LNCAP (cell line): ENCODE measurements around the gene TLE2.

Experiments
- CTCF ChIP-seq: fragments of 450-650 bp; IDR thresholded peaks from 2 replicates; pipeline ENCODE4 v1.5.1; 2017; ENCODE audit warnings: mild to moderate bottlenecking

The TLE2 gene

GRCh38 chr19:3028305-3029064 is 595 bp downstream of the TLE2 start:
- no peak for TF ChIP-seq CTCF

- TF ChIP-seq CTCF, result no peak
Observed at GRCh38 chr19:3027981-3028304, 1.1 kb downstream of the TLE2 start.

- no peak for TF ChIP-seq CTCF
Observed at GRCh38 chr19:3027292-3027691, 1.8 kb downstream of the TLE2 start.

GRCh38 chr19:3026768-3027167 is 2.3 kb downstream of the TLE2 start:
- TF ChIP-seq CTCF, result no peak

- TF ChIP-seq CTCF, result no peak
Observed at GRCh38 chr19:3025549-3025886, 3.6 kb downstream of the TLE2 start.

GRCh38 chr19:3024870-3025548 is 4.1 kb downstream of the TLE2 start:
- no peak for TF ChIP-seq CTCF

GRCh38 chr19:3024509-3024869 is 4.6 kb downstream of the TLE2 start:
- TF ChIP-seq CTCF, result no peak
